Upper lobe of right lung (tissue), 1 donor: ENCODE results near the gene TIGAR. TPM values are rescaled to one million over a fixed set of nuclear protein-coding genes. Genes with fewer than 3 reads are reported as not detected.

Experiments
- ATAC-seq: fragments of 200-7000 bp; cut with Tn5 transposase; one replicate; pipeline ENCODE4 v1.9.1; 2020; ENCODE audit warnings: mild to moderate bottlenecking, moderate library complexity
- DNase-seq: peaks from one replicate; pipeline ENCODE4 v3.0.0-alpha.2; 2020
- H3K27ac ChIP-seq: fragments of 200-600 bp; one replicate; pipeline ENCODE4 v1.8.0; 2022
- H3K27me3 ChIP-seq: fragments of 200-600 bp; one replicate; pipeline ENCODE4 v1.8.0; 2022; ENCODE audit warnings: mild to moderate bottlenecking
- H3K36me3 ChIP-seq: fragments of 200-600 bp; one replicate; pipeline ENCODE4 v1.8.0; 2022
- H3K4me1 ChIP-seq: fragments of 200-600 bp; one replicate; pipeline ENCODE4 v1.8.0; 2022
- H3K4me3 ChIP-seq: fragments of 200-600 bp; one replicate; pipeline ENCODE4 v1.8.0; 2022; ENCODE audit warnings: mild to moderate bottlenecking
- H3K9me3 ChIP-seq: fragments of 200-600 bp; one replicate; pipeline ENCODE4 v1.8.0; 2022
- intact Hi-C: fragments of 100-400 bp; cut with DNase I; formaldehyde crosslinking; loops from one replicate; pipeline ENCODE4 v1.11.0; 2022
- total RNA-seq: library from RNA; stranded (reverse); fragmentation: NEBNext Ultra II Directional; extraction: Animal tissue kit (Norgen Biotek cat#: 25700); gene quantifications from one replicate; pipeline ENCODE4 v1.2.1, GENCODE V29; 2021
- TF ChIP-seq, protein P1 (sequence below): fragments of 200-600 bp; IDR thresholded peaks from one replicate; pipeline ENCODE4 v1.8.0; 2022; ENCODE audit warnings: antibody characterized with exemption
- donor health status: DM: no; HTN: yes; CAD: no; lungs with severe emphysema.

TIGAR gene
- total RNA-seq, 1 donor from 2014 or later: 20.0 TPM

DNA sequence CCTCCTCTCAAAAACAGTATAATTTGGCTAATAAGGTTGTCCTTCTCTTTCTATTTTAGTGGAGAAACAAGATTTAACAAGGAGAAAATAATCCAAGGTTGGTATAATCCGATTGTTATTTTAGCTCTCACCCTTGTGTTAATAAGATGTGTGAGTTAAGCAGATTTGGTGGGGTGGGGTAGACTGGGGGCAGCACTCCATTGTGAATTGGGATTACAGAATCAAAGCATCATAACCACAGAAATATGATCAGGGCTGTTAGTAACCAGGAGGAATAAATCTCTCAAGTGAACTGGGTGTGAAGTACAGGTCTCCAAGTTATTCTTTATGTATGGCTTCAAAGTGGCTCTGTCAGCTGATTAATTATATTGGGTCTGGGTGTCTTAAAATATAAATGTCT, 10.2 kb downstream of the TIGAR start:
- TF ChIP-seq, protein P1, sequence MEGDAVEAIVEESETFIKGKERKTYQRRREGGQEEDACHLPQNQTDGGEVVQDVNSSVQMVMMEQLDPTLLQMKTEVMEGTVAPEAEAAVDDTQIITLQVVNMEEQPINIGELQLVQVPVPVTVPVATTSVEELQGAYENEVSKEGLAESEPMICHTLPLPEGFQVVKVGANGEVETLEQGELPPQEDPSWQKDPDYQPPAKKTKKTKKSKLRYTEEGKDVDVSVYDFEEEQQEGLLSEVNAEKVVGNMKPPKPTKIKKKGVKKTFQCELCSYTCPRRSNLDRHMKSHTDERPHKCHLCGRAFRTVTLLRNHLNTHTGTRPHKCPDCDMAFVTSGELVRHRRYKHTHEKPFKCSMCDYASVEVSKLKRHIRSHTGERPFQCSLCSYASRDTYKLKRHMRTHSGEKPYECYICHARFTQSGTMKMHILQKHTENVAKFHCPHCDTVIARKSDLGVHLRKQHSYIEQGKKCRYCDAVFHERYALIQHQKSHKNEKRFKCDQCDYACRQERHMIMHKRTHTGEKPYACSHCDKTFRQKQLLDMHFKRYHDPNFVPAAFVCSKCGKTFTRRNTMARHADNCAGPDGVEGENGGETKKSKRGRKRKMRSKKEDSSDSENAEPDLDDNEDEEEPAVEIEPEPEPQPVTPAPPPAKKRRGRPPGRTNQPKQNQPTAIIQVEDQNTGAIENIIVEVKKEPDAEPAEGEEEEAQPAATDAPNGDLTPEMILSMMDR: no peak
- no peak overlapping the region for H3K4me3 ChIP-seq
- ATAC-seq (no peak), DNase-seq (no peak)
- intact Hi-C loops: no loop called here
- H3K9me3 ChIP-seq: no peaks in the 10 kb centered on the region
- H3K36me3 ChIP-seq: peaks cover 19% of the 10 kb centered on the region
- no peak overlapping the region for H3K27ac ChIP-seq
- no peaks in the 10 kb centered on the region for H3K4me1 ChIP-seq
- H3K27me3 ChIP-seq: no peaks in the 10 kb centered on the region

DNA sequence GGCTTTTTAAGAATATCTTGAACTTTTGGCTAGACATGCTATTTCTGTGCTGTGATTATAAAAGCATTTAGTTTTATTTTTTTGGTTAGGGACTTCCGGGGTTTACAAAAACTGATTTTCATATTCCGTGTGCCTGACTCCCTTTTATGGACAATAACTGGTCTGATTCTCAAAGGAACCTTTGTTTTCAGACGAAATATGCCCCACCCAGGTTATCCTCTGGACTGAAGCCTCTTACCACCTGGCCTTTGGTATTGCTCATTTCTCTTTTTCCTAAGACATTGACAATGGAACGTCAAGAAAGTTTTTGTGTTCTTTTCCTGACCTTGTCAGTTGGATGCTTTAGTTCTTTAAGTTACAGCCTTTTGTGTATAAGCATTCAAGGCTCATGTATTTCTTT, 10.8 kb downstream of the TIGAR start:
- DNase-seq (no peak), ATAC-seq (no peak)
- Histone ChIP-seq H3K36me3 (peaks cover 22% of the 10 kb centered on the region), H3K9me3 (no peaks in the 10 kb centered on the region), H3K27me3 (no peaks in the 10 kb centered on the region), H3K4me1 (no peaks in the 10 kb centered on the region), H3K4me3 (no peak overlapping the region), H3K27ac (no peak overlapping the region)
- intact Hi-C loops: no loop called here
- TF ChIP-seq, protein P1: no peak

DNA sequence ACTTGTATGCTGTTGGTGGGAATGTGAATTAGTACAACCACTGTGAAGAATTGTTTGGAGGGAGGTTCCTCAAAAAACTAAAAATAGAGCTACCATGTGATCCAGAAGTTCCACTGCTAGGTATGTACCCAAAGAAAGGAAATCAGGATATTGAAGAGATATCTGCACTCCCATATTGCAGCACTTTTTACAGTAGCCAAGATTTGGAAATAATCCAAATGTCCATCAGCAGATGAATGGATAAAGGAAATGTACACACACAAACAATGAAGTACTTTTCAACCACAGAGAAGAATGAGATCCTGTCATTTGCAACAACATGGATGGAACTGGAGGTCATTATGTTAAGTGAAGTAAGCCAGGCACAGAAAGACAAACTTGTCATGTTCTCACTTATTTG, 25.9 kb downstream of the TIGAR start:
- Histone ChIP-seq H3K4me1 (no peaks in the 10 kb centered on the region), H3K36me3 (peaks cover 13% of the 10 kb centered on the region), H3K27ac (no peak overlapping the region), H3K27me3 (no peaks in the 10 kb centered on the region), H3K9me3 (no peaks in the 10 kb centered on the region), H3K4me3 (no peak overlapping the region)
- ATAC-seq: no peak
- intact Hi-C loops: no loop called here
- TF ChIP-seq, protein P1: no peak
- no peak for DNase-seq

DNA sequence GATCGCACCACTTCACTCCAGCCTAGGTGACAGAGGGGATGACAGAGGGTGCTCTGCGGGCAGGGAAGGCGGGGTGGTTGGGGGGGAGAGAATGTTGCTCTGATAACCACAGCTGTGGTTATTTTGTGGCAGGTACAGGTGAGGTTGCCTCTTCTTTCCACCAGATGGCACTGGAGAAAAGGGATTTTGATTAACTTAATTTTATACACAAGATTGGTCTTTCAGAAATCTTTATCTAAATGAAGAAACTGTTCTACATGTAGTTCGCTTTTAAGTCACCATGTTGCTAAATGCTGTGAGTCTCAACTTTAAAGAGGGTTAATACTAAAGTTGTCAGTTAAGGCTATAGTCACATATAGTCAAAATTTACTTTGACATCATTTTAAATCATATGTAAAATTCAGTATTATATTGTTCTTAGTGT, 32.8 kb downstream of the TIGAR start:
- ATAC-seq (peak; percentile 45), DNase-seq (no peak)
- no peak overlapping the region for H3K27ac ChIP-seq
- H3K4me1 ChIP-seq: no peaks in the 10 kb centered on the region
- H3K4me3 ChIP-seq: no peak overlapping the region
- H3K9me3 ChIP-seq: no peaks in the 10 kb centered on the region
- H3K27me3 ChIP-seq: no peaks in the 10 kb centered on the region
- intact Hi-C loops: no loop called here
- TF ChIP-seq, protein P1: peak; percentile 45
- peaks cover 30% of the 10 kb centered on the region for H3K36me3 ChIP-seq

DNA sequence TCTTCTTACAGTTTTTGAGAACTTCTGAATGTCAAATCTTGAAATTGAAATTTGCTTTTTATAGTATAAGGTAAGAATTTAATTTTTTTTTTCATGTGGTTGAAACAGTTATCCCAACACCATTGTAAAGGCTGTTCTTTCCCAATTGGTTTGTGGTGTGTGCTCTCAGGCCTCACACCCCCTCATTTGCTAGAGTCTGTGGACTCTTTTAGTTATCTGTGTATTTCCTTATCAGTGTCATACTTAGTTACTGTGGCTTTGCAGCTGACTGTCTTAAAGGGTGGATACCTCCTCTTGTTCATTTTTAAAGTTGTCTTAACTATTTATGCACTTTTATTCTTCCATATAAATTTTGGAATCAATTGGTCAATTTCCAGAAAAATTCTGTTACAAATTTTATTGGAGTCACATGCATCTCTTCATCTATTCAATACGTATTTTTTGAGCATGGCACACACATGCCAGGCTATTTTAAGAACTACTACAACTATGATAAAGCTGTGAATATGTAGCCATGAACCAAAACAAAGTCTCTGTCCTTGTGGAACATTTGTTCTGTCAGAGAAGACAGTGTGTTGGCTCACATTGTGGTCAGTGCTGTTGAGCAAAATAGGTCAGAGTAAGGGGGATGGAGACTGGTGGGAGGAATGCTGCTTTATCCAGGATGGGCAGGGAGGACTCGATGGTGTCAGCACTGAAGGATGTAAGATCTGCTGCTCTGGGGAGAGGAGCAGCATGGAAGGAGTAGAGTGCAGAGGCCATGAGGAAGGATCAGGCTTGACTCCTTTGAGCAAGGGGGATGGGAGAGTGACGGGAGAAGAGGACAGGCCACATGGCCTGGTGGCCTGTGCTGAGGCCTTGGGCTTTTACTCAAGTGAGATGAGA, 34.4 kb downstream of the TIGAR start:
- no peaks in the 10 kb centered on the region for H3K4me1 ChIP-seq
- H3K27ac ChIP-seq: no peak overlapping the region
- H3K36me3 ChIP-seq: peaks cover 30% of the 10 kb centered on the region
- DNase-seq: no peak
- ATAC-seq: no peak
- TF ChIP-seq, protein P1: no peak
- H3K9me3 ChIP-seq: no peaks in the 10 kb centered on the region
- no peaks in the 10 kb centered on the region for H3K27me3 ChIP-seq
- intact Hi-C loops: no loop called here
- H3K4me3 ChIP-seq: no peak overlapping the region
